Neural cell (in vitro differentiated cells): ENCODE results near the gene PERM1. TPM values are rescaled to one million over a fixed set of nuclear protein-coding genes. Genes with fewer than 3 reads are reported as not detected.

Experiments
- H2AFZ ChIP-seq: fragments of 200-600, 300-800 bp; sonication (generic), shearing (Covaris generic); 2 replicates; pipeline ENCODE4 v1.6.0; 2014; ENCODE audit warnings: low read depth, mild to moderate bottlenecking, antibody characterized with exemption, low read length, moderate library complexity
- H3F3A ChIP-seq: fragments of 200-600 bp; shearing (Covaris generic); 2 replicates; pipeline ENCODE4 v1.6.1; 2016; ENCODE audit warnings: mild to moderate bottlenecking, moderate library complexity, mixed read lengths, antibody characterized with exemption, low read length; ENCODE audit not compliant: insufficient read depth, poor library complexity, severe bottlenecking
- H3K27ac ChIP-seq: fragments of 200-600, 300-800 bp; sonication (generic), shearing (Covaris generic); 2 replicates; pipeline ENCODE4 v1.5.1; 2014; ENCODE audit warnings: mild to moderate bottlenecking, low read length, moderate library complexity
- H3K27me3 ChIP-seq: fragments of 300-800, 200-600 bp; sonication (generic), shearing (Covaris generic); 2 replicates; pipeline ENCODE4 v1.6.0; 2014; ENCODE audit warnings: mild to moderate bottlenecking, low read depth, low read length, moderate library complexity; ENCODE audit not compliant: insufficient read depth
- H3K36me3 ChIP-seq: fragments of 300-800, 200-600 bp; sonication (generic), shearing (Covaris generic); 2 replicates; pipeline ENCODE4 v1.5.1; 2014; ENCODE audit warnings: mild to moderate bottlenecking, antibody characterized with exemption, low read length, moderate library complexity; ENCODE audit not compliant: insufficient read depth
- H3K4me2 ChIP-seq: fragments of 300-800, 200-600 bp; sonication (generic), shearing (Covaris generic); 2 replicates; pipeline ENCODE4 v1.6.0; 2014; ENCODE audit warnings: mild to moderate bottlenecking, low read length
- H3K4me3 ChIP-seq: fragments of 300-800, 200-600 bp; sonication (generic), shearing (Covaris generic); 2 replicates; pipeline ENCODE4 v1.5.1; 2014; ENCODE audit warnings: mild to moderate bottlenecking, low read length, moderate library complexity
- H3K79me2 ChIP-seq: fragments of 200-600 bp; shearing (Covaris generic); replicated peaks from 2 replicates; pipeline ENCODE4 v1.6.0; 2014; ENCODE audit warnings: mild to moderate bottlenecking, low read length, moderate library complexity; ENCODE audit not compliant: insufficient read depth
- H3K9ac ChIP-seq: fragments of 300-800, 200-600 bp; sonication (generic), shearing (Covaris generic); 2 replicates; pipeline ENCODE4 v1.6.1; 2016; ENCODE audit warnings: mild to moderate bottlenecking, low read length, mixed read lengths
- H3K9me2 ChIP-seq: fragments of 200-600 bp; shearing (Covaris generic); 2 replicates; pipeline ENCODE4 v1.6.1; 2016; ENCODE audit warnings: mild to moderate bottlenecking, low read length, mixed read lengths; ENCODE audit not compliant: insufficient read depth
- H3K9me3 ChIP-seq: fragments of 200-600, 300-800 bp; sonication (generic), shearing (Covaris generic); 2 replicates; pipeline ENCODE4 v1.6.1; 2016; ENCODE audit warnings: mild to moderate bottlenecking, mixed run types, low read length, moderate library complexity, mixed read lengths
- H4K20me1 ChIP-seq: fragments of 200-600 bp; shearing (Covaris generic); 2 replicates; pipeline ENCODE4 v1.6.1; 2016; ENCODE audit warnings: mild to moderate bottlenecking, mixed run types; ENCODE audit not compliant: insufficient read depth
- CTCF ChIP-seq: fragments of 450-650 bp; IDR thresholded peaks from 2 replicates; pipeline ENCODE4 v1.5.1; 2014; ENCODE audit warnings: antibody characterized with exemption, mild to moderate bottlenecking, moderate library complexity; ENCODE audit not compliant: poor library complexity, severe bottlenecking
- EZH2 ChIP-seq: fragments of 200-600, 300-800 bp; shearing (Covaris generic), sonication (generic); IDR thresholded peaks from 2 replicates; pipeline ENCODE4 v1.6.1; 2014; ENCODE audit warnings: antibody characterized with exemption, low read length, borderline replicate concordance, mild to moderate bottlenecking; ENCODE audit not compliant: insufficient read depth, poor library complexity, severe bottlenecking
- MXI1 ChIP-seq: fragments of 450-650 bp; conservative IDR thresholded peaks from 2 replicates; pipeline ENCODE4 v1.6.1; 2014; ENCODE audit warnings: antibody characterized with exemption, mild to moderate bottlenecking; ENCODE audit not compliant: poor library complexity, severe bottlenecking
- POLR2AphosphoS5 ChIP-seq: IDR thresholded peaks from 2 replicates; pipeline ENCODE4 v1.6.1; 2012
- SMC3 ChIP-seq: fragments of 450-650 bp; conservative IDR thresholded peaks from 2 replicates; pipeline ENCODE4 v1.6.1; 2014; ENCODE audit warnings: antibody characterized with exemption, mild to moderate bottlenecking, moderate library complexity; ENCODE audit not compliant: poor library complexity
- TAF1 ChIP-seq: IDR thresholded peaks from 2 replicates; pipeline ENCODE4 v1.6.1; 2012; ENCODE audit warnings: low read depth
- polyA plus RNA-seq: library from polyadenylated mRNA; depleted of rRNA; stranded (reverse); fragments of >200 nt; gene quantifications from 2 replicates; pipeline ENCODE4 v1.2.3, GENCODE V29; 2014
- TF ChIP-seq, protein P1 (sequence below): IDR thresholded peaks from 2 replicates; pipeline ENCODE4 v1.6.1; 2012; ENCODE audit warnings: borderline replicate concordance

The PERM1 gene
- polyA plus RNA-seq, 1 donor from 2014 or later = not detected

DNA sequence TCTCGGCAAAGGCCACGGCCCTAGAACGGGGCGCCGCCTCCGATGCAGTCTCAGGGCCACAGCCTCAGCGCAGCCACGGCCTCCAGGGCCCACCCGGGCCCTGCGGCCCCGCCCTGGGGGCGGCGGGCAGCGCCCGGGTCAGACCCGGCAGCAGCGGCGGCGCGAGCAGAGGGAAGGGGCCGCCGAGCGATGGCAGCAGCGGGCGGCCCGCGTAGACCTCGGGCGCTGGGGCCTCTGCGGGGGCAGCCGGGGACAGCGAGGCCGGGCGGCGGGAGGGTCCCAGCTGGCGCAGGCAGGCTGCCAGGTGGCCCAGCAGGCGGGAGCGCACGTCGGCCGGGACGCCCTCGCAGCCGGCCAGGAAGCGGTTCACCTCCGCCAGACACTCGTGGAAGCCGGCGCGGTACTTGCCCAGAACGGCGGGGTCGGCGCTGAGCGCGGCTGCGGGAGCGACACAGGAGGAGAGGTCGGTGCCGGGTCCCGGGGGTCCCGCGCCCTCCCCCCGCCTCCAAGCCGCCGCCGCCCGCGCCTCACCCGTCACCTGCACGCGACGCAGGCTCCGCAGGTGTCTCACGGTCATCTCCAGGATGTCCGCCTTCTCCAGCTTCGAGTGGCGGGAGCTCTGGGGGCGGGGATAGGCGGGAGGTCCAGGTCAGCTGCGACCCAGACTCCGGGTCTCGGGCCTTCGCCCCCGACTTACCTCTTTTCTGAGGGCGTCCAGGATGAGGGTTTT, 17.3 kb upstream of the PERM1 start:
- peak overlapping the region; percentile 98 for H3K9ac ChIP-seq
- peak overlapping the region; percentile 98 for H3K27ac ChIP-seq
- H3K36me3 ChIP-seq = no peaks in the 10 kb centered on the region
- H3K27me3 ChIP-seq = no peaks in the 10 kb centered on the region
- H3F3A ChIP-seq = no peaks in the 10 kb centered on the region
- H3K9me2 ChIP-seq = no peaks in the 10 kb centered on the region
- peaks cover 4% of the 10 kb centered on the region for H3K79me2 ChIP-seq
- H3K9me3 ChIP-seq = no peaks in the 10 kb centered on the region
- H4K20me1 ChIP-seq = no peaks in the 10 kb centered on the region
- H3K4me3 ChIP-seq = peak overlapping the region; percentile 91
- TF ChIP-seq POLR2AphosphoS5 = peak; percentile 61
- TF ChIP-seq CTCF = no peak
- no peak for TF ChIP-seq EZH2
- TF ChIP-seq MXI1 = peak; percentile 18
- TF ChIP-seq, protein P1, sequence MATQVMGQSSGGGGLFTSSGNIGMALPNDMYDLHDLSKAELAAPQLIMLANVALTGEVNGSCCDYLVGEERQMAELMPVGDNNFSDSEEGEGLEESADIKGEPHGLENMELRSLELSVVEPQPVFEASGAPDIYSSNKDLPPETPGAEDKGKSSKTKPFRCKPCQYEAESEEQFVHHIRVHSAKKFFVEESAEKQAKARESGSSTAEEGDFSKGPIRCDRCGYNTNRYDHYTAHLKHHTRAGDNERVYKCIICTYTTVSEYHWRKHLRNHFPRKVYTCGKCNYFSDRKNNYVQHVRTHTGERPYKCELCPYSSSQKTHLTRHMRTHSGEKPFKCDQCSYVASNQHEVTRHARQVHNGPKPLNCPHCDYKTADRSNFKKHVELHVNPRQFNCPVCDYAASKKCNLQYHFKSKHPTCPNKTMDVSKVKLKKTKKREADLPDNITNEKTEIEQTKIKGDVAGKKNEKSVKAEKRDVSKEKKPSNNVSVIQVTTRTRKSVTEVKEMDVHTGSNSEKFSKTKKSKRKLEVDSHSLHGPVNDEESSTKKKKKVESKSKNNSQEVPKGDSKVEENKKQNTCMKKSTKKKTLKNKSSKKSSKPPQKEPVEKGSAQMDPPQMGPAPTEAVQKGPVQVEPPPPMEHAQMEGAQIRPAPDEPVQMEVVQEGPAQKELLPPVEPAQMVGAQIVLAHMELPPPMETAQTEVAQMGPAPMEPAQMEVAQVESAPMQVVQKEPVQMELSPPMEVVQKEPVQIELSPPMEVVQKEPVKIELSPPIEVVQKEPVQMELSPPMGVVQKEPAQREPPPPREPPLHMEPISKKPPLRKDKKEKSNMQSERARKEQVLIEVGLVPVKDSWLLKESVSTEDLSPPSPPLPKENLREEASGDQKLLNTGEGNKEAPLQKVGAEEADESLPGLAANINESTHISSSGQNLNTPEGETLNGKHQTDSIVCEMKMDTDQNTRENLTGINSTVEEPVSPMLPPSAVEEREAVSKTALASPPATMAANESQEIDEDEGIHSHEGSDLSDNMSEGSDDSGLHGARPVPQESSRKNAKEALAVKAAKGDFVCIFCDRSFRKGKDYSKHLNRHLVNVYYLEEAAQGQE = peak; percentile 16
- TF ChIP-seq TAF1 = peak; percentile 6
- H2AFZ ChIP-seq = no peak overlapping the region
- peak overlapping the region; percentile 48 for H3K4me2 ChIP-seq

DNA sequence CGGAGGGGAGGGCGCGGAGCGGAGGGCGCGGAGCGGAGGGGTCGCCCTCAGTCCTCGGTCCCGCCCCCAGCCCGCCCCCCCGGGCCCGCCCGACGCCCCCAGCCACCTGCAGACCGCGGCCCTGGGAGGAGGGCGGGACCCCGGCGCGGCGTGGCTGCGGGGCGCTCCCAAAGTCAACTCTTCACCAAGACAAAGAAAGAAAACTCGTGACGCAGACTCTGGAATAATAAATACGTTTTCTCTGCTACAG, 16.8 kb upstream of the PERM1 start:
- Histone ChIP-seq H4K20me1 (no peaks in the 10 kb centered on the region), H3K79me2 (peaks cover 4% of the 10 kb centered on the region), H3K27ac (peak overlapping the region; percentile 98), H2AFZ (no peak overlapping the region), H3K4me3 (peak overlapping the region; percentile 91), H3K9me3 (no peaks in the 10 kb centered on the region), H3K4me2 (no peak overlapping the region), H3K9me2 (no peaks in the 10 kb centered on the region), H3F3A (no peaks in the 10 kb centered on the region), H3K9ac (peak overlapping the region; percentile 98), H3K36me3 (no peaks in the 10 kb centered on the region), H3K27me3 (no peaks in the 10 kb centered on the region)
- TF ChIP-seq EZH2 (no peak), POLR2AphosphoS5 (no peak), SMC3 (no peak)
